Brain microvascular endothelial cell (primary cell): ENCODE measurements around the gene DEGS1.

Experiments used
- DNase-seq: peaks from one replicate; pipeline ENCODE4 v3.0.0-alpha.2; 2020
- H3K27ac ChIP-seq: fragments of 250-450 bp; sonication (Bioruptor Pico); 2 replicates; pipeline ENCODE4 v1.5.1; 2020; ENCODE audit warnings: mild to moderate bottlenecking, moderate library complexity
- H3K27me3 ChIP-seq: fragments of 250-450 bp; sonication (Bioruptor Pico); replicated peaks from 2 replicates; pipeline ENCODE4 v1.5.1; 2020; ENCODE audit warnings: mild to moderate bottlenecking
- H3K36me3 ChIP-seq: fragments of 250-450 bp; sonication (Bioruptor Pico); replicated peaks from 2 replicates; pipeline ENCODE4 v1.5.1; 2020; ENCODE audit warnings: mild to moderate bottlenecking
- H3K4me3 ChIP-seq: 2 replicates; pipeline ENCODE4 v1.5.1; 2011; ENCODE audit warnings: low read depth, mild to moderate bottlenecking, control low read depth, low read length, moderate library complexity
- in situ Hi-C: cut with HindIII; loops from 2 replicates; pipeline ENCODE4 v1.10.0; 2017; ENCODE audit warnings: low sequenced_read_pairs, low pct_ligation_motif_present
- TF ChIP-seq, protein P1 (sequence below): IDR thresholded peaks from 2 replicates; pipeline ENCODE4 v1.5.1; 2011; ENCODE audit warnings: low read depth, mild to moderate bottlenecking, moderate library complexity, low read length, control low read depth, inconsistent platforms; ENCODE audit errors: missing control alignments

DEGS1 gene

DNA sequence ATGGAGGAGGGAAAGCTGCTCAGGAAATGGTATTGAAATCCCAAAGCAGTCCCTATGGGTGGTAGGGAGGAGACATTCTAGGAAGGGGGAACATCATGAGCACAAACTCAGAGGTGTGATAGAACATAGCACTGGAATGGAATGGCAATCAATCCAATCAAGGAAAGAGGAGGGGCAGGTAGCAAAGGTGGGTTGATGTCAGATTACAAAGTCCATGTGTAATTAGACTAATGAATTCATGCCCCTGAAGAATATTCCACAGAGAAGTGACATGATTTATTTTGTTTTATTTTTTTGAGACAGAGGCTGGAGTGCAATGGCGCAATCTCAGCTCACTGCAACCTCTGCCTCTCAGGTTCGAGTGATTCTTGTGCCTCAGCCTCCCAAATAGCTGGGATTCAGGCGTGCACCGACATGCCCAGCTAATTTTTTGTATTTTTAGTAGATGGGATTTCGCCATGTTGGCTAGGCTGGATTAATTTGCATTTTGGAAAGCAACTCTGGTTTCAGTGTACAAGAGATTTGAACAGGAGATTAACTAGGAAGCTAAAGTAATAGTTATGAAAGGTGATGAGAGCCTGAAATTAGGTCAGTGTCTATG lies 36.1 kb downstream of the DEGS1 start:
- in situ Hi-C loops: no loop called here

GRCh38 chr1:224219612-224220059 lies 36.6 kb downstream of the DEGS1 start:
- TF ChIP-seq, protein P1, sequence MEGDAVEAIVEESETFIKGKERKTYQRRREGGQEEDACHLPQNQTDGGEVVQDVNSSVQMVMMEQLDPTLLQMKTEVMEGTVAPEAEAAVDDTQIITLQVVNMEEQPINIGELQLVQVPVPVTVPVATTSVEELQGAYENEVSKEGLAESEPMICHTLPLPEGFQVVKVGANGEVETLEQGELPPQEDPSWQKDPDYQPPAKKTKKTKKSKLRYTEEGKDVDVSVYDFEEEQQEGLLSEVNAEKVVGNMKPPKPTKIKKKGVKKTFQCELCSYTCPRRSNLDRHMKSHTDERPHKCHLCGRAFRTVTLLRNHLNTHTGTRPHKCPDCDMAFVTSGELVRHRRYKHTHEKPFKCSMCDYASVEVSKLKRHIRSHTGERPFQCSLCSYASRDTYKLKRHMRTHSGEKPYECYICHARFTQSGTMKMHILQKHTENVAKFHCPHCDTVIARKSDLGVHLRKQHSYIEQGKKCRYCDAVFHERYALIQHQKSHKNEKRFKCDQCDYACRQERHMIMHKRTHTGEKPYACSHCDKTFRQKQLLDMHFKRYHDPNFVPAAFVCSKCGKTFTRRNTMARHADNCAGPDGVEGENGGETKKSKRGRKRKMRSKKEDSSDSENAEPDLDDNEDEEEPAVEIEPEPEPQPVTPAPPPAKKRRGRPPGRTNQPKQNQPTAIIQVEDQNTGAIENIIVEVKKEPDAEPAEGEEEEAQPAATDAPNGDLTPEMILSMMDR: no peak
- in situ Hi-C loops: no loop called here
- H3K4me3 ChIP-seq: no peak overlapping the region

More for the DNA sequence above, 36.1 kb downstream of the DEGS1 start:
- no peak overlapping the region for H3K27ac ChIP-seq
- no peak for DNase-seq
- no peaks in the 10 kb centered on the region for H3K36me3 ChIP-seq
- H3K4me3 ChIP-seq: no peak overlapping the region
- TF ChIP-seq, protein P1: no peak
- no peaks in the 10 kb centered on the region for H3K27me3 ChIP-seq

DNA sequence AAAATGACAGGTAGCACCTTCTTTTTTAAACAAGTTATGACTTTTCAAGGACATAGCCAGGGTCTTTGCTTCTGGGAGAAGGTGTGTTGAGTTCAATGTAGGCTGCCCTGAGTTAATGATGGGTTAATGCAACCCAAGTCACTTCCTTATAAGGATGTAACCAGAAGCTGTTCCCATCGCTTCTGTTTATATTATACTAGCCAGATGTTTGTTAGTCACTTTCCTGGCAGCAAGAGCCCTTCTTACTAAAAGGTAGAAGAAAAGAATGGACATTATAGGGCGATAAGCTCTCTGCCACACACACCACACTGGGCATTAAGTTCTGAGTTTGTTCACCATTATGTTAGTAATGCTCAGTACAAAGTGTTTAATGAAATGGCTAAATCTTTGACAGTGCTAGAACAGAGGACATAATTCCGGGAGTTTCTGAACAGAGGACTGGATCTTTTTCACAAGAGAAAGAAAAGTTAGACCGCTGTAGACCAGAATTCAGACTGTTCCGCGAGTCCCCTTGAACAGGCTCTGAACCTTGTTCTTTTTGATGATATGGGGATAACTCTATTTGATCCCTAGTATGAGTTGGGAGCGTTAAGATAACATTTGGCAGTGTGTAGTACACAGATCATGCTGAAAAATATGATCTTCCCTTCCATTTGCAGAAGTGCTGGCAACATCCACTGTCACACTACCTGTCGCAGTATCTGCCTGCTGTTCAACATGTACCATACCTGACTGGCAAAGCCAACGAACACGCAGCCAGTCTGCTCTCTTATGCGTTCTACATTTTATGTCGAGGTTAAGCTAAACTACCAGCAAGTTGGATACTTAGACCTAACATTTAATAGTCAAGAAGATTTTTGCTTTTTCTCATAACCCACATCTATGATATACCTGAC lies 41.0 kb downstream of the DEGS1 start:
- no peak overlapping the region for H3K4me3 ChIP-seq
- no peak overlapping the region for H3K27ac ChIP-seq
- in situ Hi-C loops: no loop called here
- TF ChIP-seq, protein P1: no peak
- H3K27me3 ChIP-seq: no peaks in the 10 kb centered on the region
- DNase-seq: peak; percentile 53
- H3K36me3 ChIP-seq: peaks cover 9% of the 10 kb centered on the region

More at GRCh38 chr1:224219612-224220059, 36.6 kb downstream of the DEGS1 start:
- Histone ChIP-seq H3K27me3 (no peaks in the 10 kb centered on the region), H3K27ac (no peak overlapping the region), H3K36me3 (no peaks in the 10 kb centered on the region)
- DNase-seq: no peak

DNA sequence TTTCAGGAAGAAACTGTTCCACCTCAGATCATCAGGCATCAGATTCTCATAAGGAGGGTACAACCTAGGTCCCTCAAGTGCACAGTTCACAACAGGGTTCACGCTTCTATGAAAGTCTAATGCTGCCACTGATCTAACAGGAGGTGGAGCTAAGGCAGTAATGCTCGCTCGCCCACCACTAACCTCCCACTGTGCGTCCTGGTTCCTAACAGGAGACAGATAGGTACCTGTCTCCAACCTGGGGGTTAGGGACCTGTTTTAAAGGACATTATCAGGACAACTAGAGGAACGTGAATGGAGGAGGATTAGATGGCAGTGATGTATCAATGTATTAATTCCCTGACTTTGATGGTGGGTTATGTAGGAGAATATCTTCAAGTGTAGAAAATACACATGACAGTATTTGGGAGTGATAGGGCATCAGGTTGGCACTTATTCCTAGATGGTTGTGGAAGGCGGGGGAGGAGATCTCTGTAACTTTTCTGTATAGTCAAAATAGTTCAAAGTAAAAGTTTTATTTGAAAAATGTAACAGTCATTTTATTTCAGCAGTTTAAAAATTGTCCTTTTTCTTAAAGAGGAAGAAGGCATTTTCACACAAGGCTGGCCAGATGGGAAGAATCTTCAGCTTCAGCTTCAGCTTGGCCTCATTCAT lies 43.9 kb downstream of the DEGS1 start:
- no peak for DNase-seq
- in situ Hi-C loops: no loop called here
- Histone ChIP-seq H3K27me3 (no peaks in the 10 kb centered on the region), H3K36me3 (peaks cover 19% of the 10 kb centered on the region), H3K27ac (no peak overlapping the region), H3K4me3 (no peak overlapping the region)
- TF ChIP-seq, protein P1: no peak

- in situ Hi-C loops: no loop called here
- peaks cover 24% of the 10 kb centered on the region for H3K36me3 ChIP-seq
- DNase-seq: no peak
Observed at GRCh38 chr1:224234017-224234416, 51.0 kb downstream of the DEGS1 start.

More at GRCh38 chr1:224234017-224234416, 51.0 kb downstream of the DEGS1 start:
- no peak overlapping the region for H3K27ac ChIP-seq
- H3K27me3 ChIP-seq: no peaks in the 10 kb centered on the region
- TF ChIP-seq, protein P1: no peak
- H3K4me3 ChIP-seq: no peak overlapping the region
